Measurements from ENCODE around the gene RBM33.

DNA sequence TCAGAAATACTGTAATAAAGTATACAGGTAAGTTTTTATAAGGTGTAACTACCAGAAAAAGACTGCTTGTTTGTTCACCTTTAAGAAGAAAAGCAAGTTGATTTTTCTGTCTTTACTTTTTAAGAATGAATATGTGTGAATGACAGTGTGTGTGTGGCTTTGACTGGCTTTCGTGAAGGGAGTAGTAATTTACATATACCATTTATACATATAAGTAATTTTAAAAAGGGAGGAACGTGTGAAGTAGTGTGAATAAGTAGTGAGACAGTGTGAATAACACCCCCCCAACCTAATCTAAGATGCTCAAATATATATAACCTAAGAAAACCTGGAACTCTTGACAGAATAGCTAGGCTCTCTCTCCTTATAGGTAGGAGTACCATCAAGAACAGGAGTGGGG is 33.2 kb downstream of the RBM33 start:
- TF ChIP-seq TAF1 (IDR thresholded peaks at IDR 0.05; ENCODE audit: low read depth, low read length) (no peak), SUZ12 (IDR thresholded peaks at IDR 0.05; ENCODE audit: low read length) (no peak), EP300 (IDR thresholded peaks at IDR 0.05; ENCODE audit: borderline replicate concordance in 1 of 2, low read depth in 2 of 2, low read length in 2 of 2) (no peak), POLR2A (IDR thresholded peaks at IDR 0.05; ENCODE audit: control extremely low read depth in 1 of 2, low read depth in 2 of 2, low read length in 2 of 2) (no peak), TCF12 (IDR thresholded peaks at IDR 0.05; ENCODE audit: low read depth, low read length) (no peak)
- TF ChIP-seq, protein P1, sequence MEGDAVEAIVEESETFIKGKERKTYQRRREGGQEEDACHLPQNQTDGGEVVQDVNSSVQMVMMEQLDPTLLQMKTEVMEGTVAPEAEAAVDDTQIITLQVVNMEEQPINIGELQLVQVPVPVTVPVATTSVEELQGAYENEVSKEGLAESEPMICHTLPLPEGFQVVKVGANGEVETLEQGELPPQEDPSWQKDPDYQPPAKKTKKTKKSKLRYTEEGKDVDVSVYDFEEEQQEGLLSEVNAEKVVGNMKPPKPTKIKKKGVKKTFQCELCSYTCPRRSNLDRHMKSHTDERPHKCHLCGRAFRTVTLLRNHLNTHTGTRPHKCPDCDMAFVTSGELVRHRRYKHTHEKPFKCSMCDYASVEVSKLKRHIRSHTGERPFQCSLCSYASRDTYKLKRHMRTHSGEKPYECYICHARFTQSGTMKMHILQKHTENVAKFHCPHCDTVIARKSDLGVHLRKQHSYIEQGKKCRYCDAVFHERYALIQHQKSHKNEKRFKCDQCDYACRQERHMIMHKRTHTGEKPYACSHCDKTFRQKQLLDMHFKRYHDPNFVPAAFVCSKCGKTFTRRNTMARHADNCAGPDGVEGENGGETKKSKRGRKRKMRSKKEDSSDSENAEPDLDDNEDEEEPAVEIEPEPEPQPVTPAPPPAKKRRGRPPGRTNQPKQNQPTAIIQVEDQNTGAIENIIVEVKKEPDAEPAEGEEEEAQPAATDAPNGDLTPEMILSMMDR (IDR thresholded peaks at IDR 0.05; ENCODE audit: control extremely low read depth in 1 of 3, insufficient read depth in 1 of 3, low read depth in 1 of 3, low read length in 3 of 3): no peak
- TF ChIP-seq, protein P2, sequence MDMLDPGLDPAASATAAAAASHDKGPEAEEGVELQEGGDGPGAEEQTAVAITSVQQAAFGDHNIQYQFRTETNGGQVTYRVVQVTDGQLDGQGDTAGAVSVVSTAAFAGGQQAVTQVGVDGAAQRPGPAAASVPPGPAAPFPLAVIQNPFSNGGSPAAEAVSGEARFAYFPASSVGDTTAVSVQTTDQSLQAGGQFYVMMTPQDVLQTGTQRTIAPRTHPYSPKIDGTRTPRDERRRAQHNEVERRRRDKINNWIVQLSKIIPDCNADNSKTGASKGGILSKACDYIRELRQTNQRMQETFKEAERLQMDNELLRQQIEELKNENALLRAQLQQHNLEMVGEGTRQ (IDR thresholded peaks at IDR 0.05; ENCODE audit: low read length): no peak
- TF ChIP-seq, protein P3, sequence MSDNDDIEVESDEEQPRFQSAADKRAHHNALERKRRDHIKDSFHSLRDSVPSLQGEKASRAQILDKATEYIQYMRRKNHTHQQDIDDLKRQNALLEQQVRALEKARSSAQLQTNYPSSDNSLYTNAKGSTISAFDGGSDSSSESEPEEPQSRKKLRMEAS (IDR thresholded peaks at IDR 0.05): no peak
